Activated T-cell treated with anti-CD3 and anti-CD28 coated beads, Interleukin-2, amount 50 U/mL, for 24 hours (primary cell): Measurements from ENCODE around the gene SMG6.
A peak's percentile ranks its signal among the peaks of the same experiment; 100 is the strongest.
"Not testable (repeated sequence)": the region's sequence is repeated elsewhere in the genome, so short reads cannot be mapped to it uniquely, and the experiment has no call there.

Experiments used
- DNase-seq: peaks from one replicate; pipeline ENCODE4 v3.0.0-alpha.2; 2020
- H3K27ac Mint-ChIP-seq: 2 replicates; pipeline ENCODE4 v1.8.0; 2020; ENCODE audit warnings: mild to moderate bottlenecking, mixed read lengths
- H3K27me3 Mint-ChIP-seq: 2 replicates; pipeline ENCODE4 v1.8.0; 2020; ENCODE audit warnings: mixed read lengths
- H3K36me3 Mint-ChIP-seq: 2 replicates; pipeline ENCODE4 v1.8.0; 2020; ENCODE audit warnings: low read depth, mixed read lengths
- H3K4me1 Mint-ChIP-seq: 2 replicates; pipeline ENCODE4 v1.8.0; 2020; ENCODE audit warnings: low read depth, mixed read lengths
- H3K4me3 Mint-ChIP-seq: 2 replicates; pipeline ENCODE4 v1.8.0; 2020; ENCODE audit warnings: mild to moderate bottlenecking, moderate library complexity, mixed read lengths
- H3K9me3 Mint-ChIP-seq: 2 replicates; pipeline ENCODE4 v1.8.0; 2020; ENCODE audit warnings: mixed read lengths

SMG6 gene

GRCh38 chr17:2170023-2170422 lies 133.6 kb downstream of the SMG6 start:
- H3K36me3 Mint-ChIP-seq, result peaks cover 82% of the 10 kb centered on the region
- no peak overlapping the region for H3K4me3 Mint-ChIP-seq
- H3K27ac Mint-ChIP-seq, result no peak overlapping the region
- H3K9me3 Mint-ChIP-seq, result no peaks in the 10 kb centered on the region
- peak; percentile 39 for DNase-seq
- H3K27me3 Mint-ChIP-seq, result no peaks in the 10 kb centered on the region
- no peaks in the 10 kb centered on the region for H3K4me1 Mint-ChIP-seq

GRCh38 chr17:2165723-2166122 lies 137.9 kb downstream of the SMG6 start:
- Mint-ChIP-seq H3K27ac (peak overlapping the region; percentile 50), H3K36me3 (peaks cover 70% of the 10 kb centered on the region)
- not testable (repeated sequence) for H3K9me3 Mint-ChIP-seq, DNase-seq, H3K27me3 Mint-ChIP-seq, H3K4me3 Mint-ChIP-seq, H3K4me1 Mint-ChIP-seq

GRCh38 chr17:2158396-2158780 lies 145.2 kb downstream of the SMG6 start:
- DNase-seq, result no peak
- Mint-ChIP-seq H3K27ac (no peak overlapping the region), H3K4me3 (no peak overlapping the region), H3K36me3 (peaks cover 63% of the 10 kb centered on the region), H3K27me3 (no peaks in the 10 kb centered on the region), H3K9me3 (no peaks in the 10 kb centered on the region), H3K4me1 (peaks cover 28% of the 10 kb centered on the region)

- no peak for DNase-seq
- Mint-ChIP-seq H3K4me3 (no peak overlapping the region), H3K27me3 (no peaks in the 10 kb centered on the region), H3K27ac (no peak overlapping the region), H3K9me3 (no peaks in the 10 kb centered on the region), H3K4me1 (peaks cover 28% of the 10 kb centered on the region), H3K36me3 (peaks cover 65% of the 10 kb centered on the region)
These were observed 145.8 kb downstream of the SMG6 start for GRCh38 chr17:2157675-2158395.

GRCh38 chr17:2157081-2157480 lies 146.5 kb downstream of the SMG6 start:
- Mint-ChIP-seq H3K27me3 (no peaks in the 10 kb centered on the region), H3K9me3 (no peaks in the 10 kb centered on the region), H3K4me1 (peaks cover 28% of the 10 kb centered on the region), H3K27ac (peak overlapping the region; percentile 63), H3K4me3 (no peak overlapping the region), H3K36me3 (peaks cover 65% of the 10 kb centered on the region)
- DNase-seq, result no peak

- no peak for DNase-seq
- Mint-ChIP-seq H3K4me3 (no peak overlapping the region), H3K27me3 (no peaks in the 10 kb centered on the region), H3K9me3 (no peaks in the 10 kb centered on the region), H3K4me1 (peaks cover 28% of the 10 kb centered on the region), H3K36me3 (peaks cover 68% of the 10 kb centered on the region), H3K27ac (peak overlapping the region; percentile 63)
These were observed 146.9 kb downstream of the SMG6 start for GRCh38 chr17:2156666-2157065.

- H3K27ac Mint-ChIP-seq, result peak overlapping the region; percentile 31
- H3K9me3 Mint-ChIP-seq, result no peaks in the 10 kb centered on the region
These were observed 148.0 kb downstream of the SMG6 start for GRCh38 chr17:2155573-2155972.

GRCh38 chr17:2151358-2152033 lies 152.1 kb downstream of the SMG6 start:
- H3K4me1 Mint-ChIP-seq, result peaks cover 15% of the 10 kb centered on the region
- no peak overlapping the region for H3K4me3 Mint-ChIP-seq
- no peaks in the 10 kb centered on the region for H3K27me3 Mint-ChIP-seq
- no peak for DNase-seq
- no peak overlapping the region for H3K27ac Mint-ChIP-seq
- H3K9me3 Mint-ChIP-seq, result no peaks in the 10 kb centered on the region
- H3K36me3 Mint-ChIP-seq, result peaks cover 80% of the 10 kb centered on the region

More at GRCh38 chr17:2155573-2155972, 148.0 kb downstream of the SMG6 start:
- Mint-ChIP-seq H3K27me3 (no peaks in the 10 kb centered on the region), H3K4me1 (peaks cover 29% of the 10 kb centered on the region), H3K4me3 (no peak overlapping the region), H3K36me3 (peaks cover 73% of the 10 kb centered on the region)
- no peak for DNase-seq

- Mint-ChIP-seq H3K27ac (no peak overlapping the region), H3K9me3 (no peaks in the 10 kb centered on the region), H3K4me3 (no peak overlapping the region), H3K4me1 (peaks cover 18% of the 10 kb centered on the region), H3K36me3 (peaks cover 77% of the 10 kb centered on the region), H3K27me3 (no peaks in the 10 kb centered on the region)
- no peak for DNase-seq
These were observed 152.8 kb downstream of the SMG6 start for GRCh38 chr17:2150806-2151205.

- Mint-ChIP-seq H3K4me3 (no peak overlapping the region), H3K4me1 (peaks cover 12% of the 10 kb centered on the region), H3K27me3 (no peaks in the 10 kb centered on the region), H3K36me3 (peaks cover 72% of the 10 kb centered on the region), H3K27ac (no peak overlapping the region), H3K9me3 (no peaks in the 10 kb centered on the region)
- no peak for DNase-seq
These were observed 153.7 kb downstream of the SMG6 start for GRCh38 chr17:2149934-2150333.

- H3K4me3 Mint-ChIP-seq, result no peak overlapping the region
- H3K9me3 Mint-ChIP-seq, result no peaks in the 10 kb centered on the region
- H3K36me3 Mint-ChIP-seq, result peaks cover 61% of the 10 kb centered on the region
- no peak for DNase-seq
- peak overlapping the region; percentile 18 for H3K27ac Mint-ChIP-seq
- H3K27me3 Mint-ChIP-seq, result no peaks in the 10 kb centered on the region
- peaks cover 20% of the 10 kb centered on the region for H3K4me1 Mint-ChIP-seq
These were observed 157.3 kb downstream of the SMG6 start for GRCh38 chr17:2146132-2146871.

- no peak for DNase-seq
- H3K36me3 Mint-ChIP-seq, result peaks cover 45% of the 10 kb centered on the region
- peaks cover 11% of the 10 kb centered on the region for H3K4me1 Mint-ChIP-seq
- H3K27me3 Mint-ChIP-seq, result no peaks in the 10 kb centered on the region
- H3K4me3 Mint-ChIP-seq, result no peak overlapping the region
- no peak overlapping the region for H3K27ac Mint-ChIP-seq
- no peaks in the 10 kb centered on the region for H3K9me3 Mint-ChIP-seq
These were observed 158.9 kb downstream of the SMG6 start for GRCh38 chr17:2144701-2145100.

GRCh38 chr17:2143332-2143731 lies 160.3 kb downstream of the SMG6 start:
- Mint-ChIP-seq H3K9me3 (no peaks in the 10 kb centered on the region), H3K4me3 (no peak overlapping the region), H3K4me1 (peaks cover 20% of the 10 kb centered on the region), H3K36me3 (peaks cover 38% of the 10 kb centered on the region), H3K27me3 (no peaks in the 10 kb centered on the region), H3K27ac (no peak overlapping the region)
- DNase-seq, result no peak

GRCh38 chr17:2142682-2143081 lies 160.9 kb downstream of the SMG6 start:
- Mint-ChIP-seq H3K36me3 (peaks cover 40% of the 10 kb centered on the region), H3K4me1 (peaks cover 27% of the 10 kb centered on the region)
- not testable (repeated sequence) for H3K27me3 Mint-ChIP-seq, H3K4me3 Mint-ChIP-seq, H3K27ac Mint-ChIP-seq, H3K9me3 Mint-ChIP-seq, DNase-seq

GRCh38 chr17:2140683-2141082 lies 162.9 kb downstream of the SMG6 start:
- Mint-ChIP-seq H3K4me3 (no peak overlapping the region), H3K4me1 (peaks cover 34% of the 10 kb centered on the region), H3K27me3 (no peaks in the 10 kb centered on the region), H3K27ac (no peak overlapping the region), H3K9me3 (no peaks in the 10 kb centered on the region), H3K36me3 (peaks cover 46% of the 10 kb centered on the region)
- DNase-seq, result no peak
